OCI-LY7 (cell line): ENCODE results near the gene NDUFS5. TPM values are rescaled to one million over a fixed set of nuclear protein-coding genes. Genes with fewer than 3 reads are reported as not detected.
"Not testable (repeated sequence)": the region's sequence is repeated elsewhere in the genome, so short reads cannot be mapped to it uniquely, and the experiment has no call there.

ENCODE experiments used
- BruUV-seq: library from RNA; stranded (reverse); fragments of 400-500 nt; replicated peaks from 2 replicates; lab custom pipeline; 2021; lab: Mats Ljungman, UMichigan
- CTCF ChIA-PET: fragments of 300-600 bp; sonication (Branson Sonifier 250); formaldehyde crosslinking; loops from one replicate; lab custom pipeline; 2022; ENCODE audit warnings: antibody characterized with exemption; ENCODE audit not compliant: unreplicated experiment; lab: Charles Lee
- POLR2A ChIA-PET: fragments of 300-600 bp; sonication (Branson Sonifier 250); formaldehyde crosslinking; loops from one replicate; lab custom pipeline; 2022; ENCODE audit warnings: antibody characterized with exemption; lab: Charles Lee
- DNase-seq: peaks from one replicate; pipeline ENCODE4 v3.0.0-alpha.2; 2015; ENCODE audit warnings: low spot score
- H2AFZ ChIP-seq: fragments of 200-600 bp; sonication (generic), shearing (Covaris generic); 2 replicates; pipeline ENCODE4 v1.6.1; 2014; ENCODE audit warnings: mild to moderate bottlenecking, antibody characterized with exemption, low read length, moderate library complexity
- H3K27ac ChIP-seq: fragments of 200-600 bp; sonication (generic); 2 replicates; pipeline ENCODE4 v1.5.1; 2014; ENCODE audit warnings: mixed run types, low read depth, mild to moderate bottlenecking, moderate library complexity, low read length, inconsistent platforms; ENCODE audit not compliant: poor library complexity, severe bottlenecking
- H3K36me3 ChIP-seq: fragments of 200-600 bp; sonication (generic); 2 replicates; pipeline ENCODE4 v1.6.1; 2014; ENCODE audit warnings: mild to moderate bottlenecking, antibody characterized with exemption, low read length, moderate library complexity, mixed read lengths; ENCODE audit not compliant: insufficient read depth
- H3K4me1 ChIP-seq: fragments of 200-600 bp; sonication (generic); 2 replicates; pipeline ENCODE4 v1.5.1; 2014; ENCODE audit warnings: mild to moderate bottlenecking, low read length; ENCODE audit not compliant: insufficient read depth, poor library complexity, severe bottlenecking
- H3K4me2 ChIP-seq: fragments of 200-600 bp; sonication (generic); 2 replicates; pipeline ENCODE4 v1.6.1; 2014; ENCODE audit warnings: mild to moderate bottlenecking, low read length
- H3K4me3 ChIP-seq: fragments of 200-600 bp; sonication (generic); 2 replicates; pipeline ENCODE4 v1.5.1; 2014; ENCODE audit warnings: mild to moderate bottlenecking, low read depth, low read length; ENCODE audit not compliant: poor library complexity, severe bottlenecking
- H3K79me2 ChIP-seq: fragments of 200-600 bp; sonication (generic); 2 replicates; pipeline ENCODE4 v1.6.1; 2016; ENCODE audit warnings: low read depth, mild to moderate bottlenecking, low read length, moderate library complexity, mixed read lengths; ENCODE audit not compliant: insufficient read depth
- H3K9me2 ChIP-seq: fragments of 200-600 bp; sonication (generic); 2 replicates; pipeline ENCODE4 v1.6.1; 2016; ENCODE audit warnings: mild to moderate bottlenecking, low read length, mixed read lengths; ENCODE audit not compliant: insufficient read depth
- H3K9me3 ChIP-seq: fragments of 200-600 bp; sonication (generic); 2 replicates; pipeline ENCODE4 v1.6.1; 2014; ENCODE audit warnings: mild to moderate bottlenecking, mixed run types, low read length, mixed read lengths
- H4K20me1 ChIP-seq: fragments of 200-600 bp; sonication (generic); 2 replicates; pipeline ENCODE4 v1.6.1; 2014; ENCODE audit warnings: mild to moderate bottlenecking, antibody characterized with exemption, low read length, moderate library complexity, mixed read lengths; ENCODE audit not compliant: insufficient read depth
- EZH2phosphoT487 ChIP-seq: fragments of 200-600 bp; sonication (generic); IDR thresholded peaks from 2 replicates; pipeline ENCODE4 v1.6.1; 2018; ENCODE audit warnings: low read depth, borderline replicate concordance, mild to moderate bottlenecking, mixed run types, antibody characterized with exemption, low read length, moderate library complexity, mixed read lengths
- intact Hi-C: fragments of 100-400 bp; cut with micrococcal nuclease; formaldehyde crosslinking; loops from one replicate; pipeline ENCODE4 v1.10.0; 2022; ENCODE audit not compliant: unreplicated experiment
- total RNA-seq, 2 experiments: library from RNA; depleted of rRNA in 1 of 2; stranded (reverse); fragments of >200 nt in 1 of 2; shearing (Covaris generic) in 1 of 2; gene quantifications; 2 replicates each; pipeline ENCODE4 v1.2.3, GENCODE V29; 2014 to 2022
- TF ChIP-seq, protein P1 (sequence below): fragments of 200-600 bp; sonication (generic); conservative IDR thresholded peaks from 2 replicates; pipeline ENCODE4 v1.5.1; 2014; ENCODE audit warnings: mild to moderate bottlenecking, antibody characterized with exemption, low read length, moderate library complexity, mixed read lengths

Gene NDUFS5
- total RNA-seq, 2 experiments from 2014 or later: 161 to 255 TPM

DNA sequence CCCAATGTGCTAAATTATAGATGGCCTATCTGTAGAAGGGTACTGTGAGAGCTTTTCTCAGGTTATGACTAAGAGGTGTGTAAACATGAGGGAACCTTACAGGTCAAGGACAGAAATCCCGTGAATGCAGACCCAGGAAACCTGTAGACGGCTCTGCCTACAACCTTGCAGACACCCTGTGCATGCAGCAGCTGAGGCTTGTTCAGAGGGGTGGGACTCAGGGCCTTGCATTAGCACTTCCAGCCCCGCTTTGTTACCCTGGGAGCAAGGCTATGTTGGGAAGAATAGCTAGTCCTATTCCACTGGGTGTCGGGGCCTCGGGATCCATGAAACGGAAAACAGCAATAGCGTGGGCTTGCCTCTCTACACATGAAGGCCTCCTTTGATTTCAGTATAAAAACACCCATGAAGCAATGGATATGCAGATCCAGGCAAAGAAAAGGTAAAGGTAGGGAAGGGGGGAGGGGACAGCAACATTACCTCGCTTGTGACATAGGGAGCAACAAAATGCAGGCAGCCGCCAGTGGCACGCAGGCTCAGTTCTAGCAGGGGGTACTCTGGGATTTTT lies 9.5 kb upstream of the NDUFS5 start:
- Histone ChIP-seq H3K9me3 (no peaks in the 10 kb centered on the region), H3K27ac (no peak overlapping the region), H2AFZ (no peak overlapping the region), H3K79me2 (no peaks in the 10 kb centered on the region), H4K20me1 (no peaks in the 10 kb centered on the region), H3K4me2 (no peak overlapping the region), H3K9me2 (no peaks in the 10 kb centered on the region), H3K4me1 (no peaks in the 10 kb centered on the region), H3K4me3 (no peak overlapping the region), H3K36me3 (peaks cover 11% of the 10 kb centered on the region; the same call in 1 of the 2 replicates)
- TF ChIP-seq, protein P1, sequence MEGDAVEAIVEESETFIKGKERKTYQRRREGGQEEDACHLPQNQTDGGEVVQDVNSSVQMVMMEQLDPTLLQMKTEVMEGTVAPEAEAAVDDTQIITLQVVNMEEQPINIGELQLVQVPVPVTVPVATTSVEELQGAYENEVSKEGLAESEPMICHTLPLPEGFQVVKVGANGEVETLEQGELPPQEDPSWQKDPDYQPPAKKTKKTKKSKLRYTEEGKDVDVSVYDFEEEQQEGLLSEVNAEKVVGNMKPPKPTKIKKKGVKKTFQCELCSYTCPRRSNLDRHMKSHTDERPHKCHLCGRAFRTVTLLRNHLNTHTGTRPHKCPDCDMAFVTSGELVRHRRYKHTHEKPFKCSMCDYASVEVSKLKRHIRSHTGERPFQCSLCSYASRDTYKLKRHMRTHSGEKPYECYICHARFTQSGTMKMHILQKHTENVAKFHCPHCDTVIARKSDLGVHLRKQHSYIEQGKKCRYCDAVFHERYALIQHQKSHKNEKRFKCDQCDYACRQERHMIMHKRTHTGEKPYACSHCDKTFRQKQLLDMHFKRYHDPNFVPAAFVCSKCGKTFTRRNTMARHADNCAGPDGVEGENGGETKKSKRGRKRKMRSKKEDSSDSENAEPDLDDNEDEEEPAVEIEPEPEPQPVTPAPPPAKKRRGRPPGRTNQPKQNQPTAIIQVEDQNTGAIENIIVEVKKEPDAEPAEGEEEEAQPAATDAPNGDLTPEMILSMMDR: no peak
- no peak for TF ChIP-seq EZH2phosphoT487
- intact Hi-C loops: no loop called here
- DNase-seq: no peak
- no TSS peak for BruUV-seq
- CTCF ChIA-PET: no interaction called here
- POLR2A ChIA-PET: no interaction called here

DNA sequence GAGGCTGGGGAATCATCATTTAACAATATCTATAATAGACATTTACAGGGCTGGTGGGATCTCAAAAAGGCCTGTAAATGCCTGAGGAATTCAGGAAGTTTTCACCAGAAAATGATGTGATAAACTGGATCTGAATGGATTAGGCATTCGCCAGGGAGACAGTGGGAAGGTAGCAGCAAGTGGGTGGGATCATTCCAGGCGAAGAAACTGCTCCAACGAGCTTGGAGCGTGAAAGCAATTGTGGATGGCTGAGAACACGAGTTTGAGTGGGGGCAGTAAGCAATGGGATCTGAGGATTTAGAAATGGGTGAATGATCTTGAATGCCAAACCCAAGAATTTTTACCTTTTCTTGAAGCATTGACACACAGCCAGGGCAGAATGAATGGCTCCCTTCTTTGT lies 8.9 kb upstream of the NDUFS5 start:
- no peak overlapping the region for H3K27ac ChIP-seq
- BruUV-seq: no TSS peak
- POLR2A ChIA-PET: no interaction called here
- H3K4me3 ChIP-seq: no peak overlapping the region
- no peaks in the 10 kb centered on the region for H3K79me2 ChIP-seq
- no peak for TF ChIP-seq EZH2phosphoT487
- TF ChIP-seq, protein P1: no peak
- H3K9me2 ChIP-seq: no peaks in the 10 kb centered on the region
- no peaks in the 10 kb centered on the region for H4K20me1 ChIP-seq
- intact Hi-C loops: no loop called here
- H2AFZ ChIP-seq: no peak overlapping the region
- CTCF ChIA-PET: no interaction called here
- no peak overlapping the region for H3K4me2 ChIP-seq
- no peaks in the 10 kb centered on the region for H3K4me1 ChIP-seq
- DNase-seq: no peak
- peaks cover 5% of the 10 kb centered on the region; the same call in 1 of the 2 replicates for H3K36me3 ChIP-seq
- H3K9me3 ChIP-seq: no peaks in the 10 kb centered on the region

DNA sequence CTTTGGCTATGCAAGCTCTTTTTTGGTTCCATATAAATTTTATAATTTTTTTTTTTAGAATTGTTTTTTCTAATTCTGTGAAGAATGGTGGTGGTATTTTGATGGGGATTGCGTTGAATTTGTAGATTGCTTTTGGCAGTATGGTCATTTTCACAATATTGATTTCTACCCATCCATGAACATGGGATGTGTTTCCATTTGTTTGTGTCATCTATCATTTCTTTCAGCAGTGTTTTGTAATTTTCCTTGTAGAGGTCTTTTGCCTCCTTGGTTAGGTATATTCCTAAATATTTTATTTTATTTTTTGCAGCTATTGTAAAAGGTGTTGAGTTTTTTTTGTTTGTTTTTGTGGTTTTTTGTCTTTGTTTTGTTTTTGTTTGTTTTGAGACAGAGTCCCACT lies 5.7 kb upstream of the NDUFS5 start:
- H3K27ac ChIP-seq, H3K79me2 ChIP-seq, H3K36me3 ChIP-seq, BruUV-seq, POLR2A ChIA-PET, DNase-seq, H3K9me2 ChIP-seq, H2AFZ ChIP-seq, H3K4me3 ChIP-seq, intact Hi-C loops, CTCF ChIA-PET, H4K20me1 ChIP-seq, H3K4me2 ChIP-seq, H3K9me3 ChIP-seq, H3K4me1 ChIP-seq: not testable (repeated sequence)
